ENCODE data around the gene SLC25A27.

The SLC25A27 gene

GRCh38 chr6:46657642-46658041 is 4.9 kb downstream of the SLC25A27 start:
- no peak for TF ChIP-seq CTCF (IDR thresholded peaks at IDR 0.05; ENCODE audit: borderline replicate concordance, control extremely low read depth, extremely low read depth, insufficient read depth, missing control alignments)
- no peak for DNase-seq (ENCODE audit: low spot score)
- in situ Hi-C loops (cut with MboI; ENCODE audit: low sequenced_read_pairs, unreplicated experiment): no loop called here

GRCh38 chr6:46661483-46661882 is 8.7 kb downstream of the SLC25A27 start:
- in situ Hi-C loops (cut with MboI; ENCODE audit: low sequenced_read_pairs, unreplicated experiment): no loop called here
- TF ChIP-seq CTCF (IDR thresholded peaks at IDR 0.05; ENCODE audit: borderline replicate concordance, control extremely low read depth, extremely low read depth, insufficient read depth, missing control alignments): no peak
- DNase-seq (ENCODE audit: low spot score): no peak

GRCh38 chr6:46667377-46667776 is 14.6 kb downstream of the SLC25A27 start:
- DNase-seq (ENCODE audit: low spot score): no peak
- TF ChIP-seq CTCF (IDR thresholded peaks at IDR 0.05; ENCODE audit: borderline replicate concordance, control extremely low read depth, extremely low read depth, insufficient read depth, missing control alignments): no peak
- in situ Hi-C loops (cut with MboI; ENCODE audit: low sequenced_read_pairs, unreplicated experiment): no loop called here

- in situ Hi-C loops (cut with MboI; ENCODE audit: low sequenced_read_pairs, unreplicated experiment): no loop called here
These were observed 21.6 kb downstream of the SLC25A27 start for GRCh38 chr6:46674410-46674809.

GRCh38 chr6:46676604-46677313 is 24.0 kb downstream of the SLC25A27 start:
- no peak for DNase-seq (ENCODE audit: low spot score)
- no peak for TF ChIP-seq CTCF (IDR thresholded peaks at IDR 0.05; ENCODE audit: borderline replicate concordance, control extremely low read depth, extremely low read depth, insufficient read depth, missing control alignments)
- in situ Hi-C loops (cut with MboI; ENCODE audit: low sequenced_read_pairs, unreplicated experiment): no loop called here

More at GRCh38 chr6:46674410-46674809, 21.6 kb downstream of the SLC25A27 start:
- DNase-seq (ENCODE audit: low spot score): no peak
- no peak for TF ChIP-seq CTCF (IDR thresholded peaks at IDR 0.05; ENCODE audit: borderline replicate concordance, control extremely low read depth, extremely low read depth, insufficient read depth, missing control alignments)

GRCh38 chr6:46677314-46677654 is 24.5 kb downstream of the SLC25A27 start:
- peak; percentile 3 for TF ChIP-seq CTCF (IDR thresholded peaks at IDR 0.05; ENCODE audit: borderline replicate concordance, control extremely low read depth, extremely low read depth, insufficient read depth, missing control alignments)
- in situ Hi-C loops (cut with MboI; ENCODE audit: low sequenced_read_pairs, unreplicated experiment): no loop called here
- DNase-seq (ENCODE audit: low spot score): no peak

All from GM13976 (cell line).